Thyroid gland (tissue), 4 donors: ENCODE results near the gene TNPO3.

Source experiments
- CTCF ChIP-seq, 6 experiments: fragments of 200-600 bp in 3 of 6; fragments of 450-650 bp in 3 of 6; sonication (generic) in 3 of 6; IDR thresholded peaks; one replicate each; pipeline ENCODE4 v1.5.1; 2016 to 2019; ENCODE audit warnings: antibody characterized with exemption in 6 of 6, mild to moderate bottlenecking in 2 of 6, inconsistent platforms in 1 of 6, moderate library complexity in 1 of 6
- POLR2A ChIP-seq, 2 donors: fragments of 450-650 bp; IDR thresholded peaks; one replicate each; pipeline ENCODE4 v1.6.1; 2017; ENCODE audit warnings: antibody characterized with exemption in 2 of 2, mild to moderate bottlenecking in 2 of 2, moderate library complexity in 1 of 2

- TF ChIP-seq CTCF (IDR thresholded peaks at IDR 0.05) = no peak
- TF ChIP-seq POLR2A (IDR thresholded peaks at IDR 0.05) = no peak
These were observed 144.4 kb downstream of the TNPO3 start, which contains the start of gene KCP for GRCh38 chr7:128910569-128910945.
